ENCODE results near the gene G6PC3.
"Not testable (repeated sequence)": the region's sequence is repeated elsewhere in the genome, so short reads cannot be mapped to it uniquely, and the experiment has no call there.

G6PC3 gene

DNA sequence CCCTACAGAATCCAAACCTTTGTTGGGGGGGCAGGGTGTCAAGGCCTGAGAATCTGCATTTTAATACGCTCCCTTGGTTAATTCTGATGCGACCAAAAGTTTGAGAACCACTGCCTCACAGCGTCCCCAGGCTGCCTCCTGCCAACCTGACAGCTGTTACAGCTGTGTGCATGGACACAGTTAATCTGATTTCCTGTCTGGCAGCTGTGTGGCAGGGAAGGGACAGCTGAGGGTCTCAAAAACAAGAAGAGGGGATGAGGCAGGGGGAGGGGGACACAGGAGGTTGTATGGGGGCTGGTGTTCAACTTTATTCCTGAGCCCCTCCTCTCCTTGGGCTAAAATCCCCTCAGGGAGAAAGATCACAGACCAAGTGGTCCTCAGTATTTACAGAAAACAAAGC, 35.4 kb downstream of the G6PC3 start:
- no peak for DNase-seq (ENCODE audit: low read depth in 2 of 2, low spot score in 1 of 2)

DNA sequence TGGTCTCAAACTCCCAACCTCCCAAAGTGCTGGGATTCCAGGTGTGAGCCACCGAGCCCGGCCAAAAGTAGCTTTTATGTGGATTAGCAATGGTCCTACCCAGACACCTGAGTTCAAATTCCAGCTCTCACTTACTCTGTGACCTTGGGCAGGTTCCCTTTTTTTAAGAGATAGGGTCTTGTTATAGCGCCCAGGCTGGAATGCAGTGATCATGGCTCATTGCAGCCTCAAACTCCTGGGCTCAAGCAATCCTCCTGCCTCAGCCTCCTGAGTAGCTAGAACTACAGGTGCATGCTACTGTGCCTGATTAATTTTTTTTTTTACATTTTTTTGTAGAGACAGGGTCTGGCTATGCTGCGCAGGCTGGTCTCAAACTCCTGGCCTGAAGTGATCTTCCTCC, 36.3 kb downstream of the G6PC3 start:
- no peak for DNase-seq (ENCODE audit: low read depth in 2 of 2, low spot score in 1 of 2)

DNA sequence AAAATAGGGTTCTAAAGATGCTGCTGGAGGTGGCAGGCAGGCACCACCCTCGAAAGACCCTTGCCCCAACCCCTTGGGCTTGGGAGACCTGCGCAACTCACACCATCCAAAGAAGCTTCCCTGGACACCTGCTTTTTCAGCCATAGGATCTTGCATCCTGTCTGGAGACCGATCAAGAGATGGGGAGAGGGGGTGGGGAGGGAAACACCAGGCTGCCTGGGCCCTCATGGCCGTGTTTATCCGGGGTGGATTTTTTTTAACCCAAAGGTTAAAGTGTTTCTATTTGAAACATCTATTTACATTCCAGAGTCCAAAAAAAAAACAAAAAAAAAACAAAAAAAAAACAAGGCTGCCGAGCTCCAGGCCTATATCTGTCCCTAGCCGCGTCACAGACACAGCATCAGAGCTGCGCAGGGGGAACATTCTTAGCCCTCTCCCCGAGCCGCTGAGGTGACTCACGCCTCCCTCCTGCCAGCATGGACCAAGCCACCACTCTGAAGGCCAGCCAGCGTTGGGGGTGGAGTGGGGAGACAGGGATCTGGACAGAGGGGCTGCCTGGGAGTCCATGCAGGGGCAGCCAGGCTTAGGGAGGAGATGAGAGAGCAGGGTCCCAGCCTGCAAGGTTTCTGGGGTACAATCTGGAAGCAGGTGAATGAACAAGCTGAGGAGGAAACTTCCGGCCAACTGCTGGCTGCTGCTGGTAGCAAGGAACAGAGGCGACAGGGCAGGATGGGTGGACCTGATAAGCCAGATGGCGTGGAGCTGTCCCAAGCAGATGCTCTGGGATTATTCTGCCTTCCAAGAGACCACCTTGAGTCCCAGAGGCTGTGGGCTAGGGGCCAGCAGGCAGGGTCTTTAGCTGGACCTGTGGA, 38.1 kb downstream of the G6PC3 start:
- DNase-seq (ENCODE audit: low read depth in 2 of 2, low spot score in 1 of 2) = no peak

DNA sequence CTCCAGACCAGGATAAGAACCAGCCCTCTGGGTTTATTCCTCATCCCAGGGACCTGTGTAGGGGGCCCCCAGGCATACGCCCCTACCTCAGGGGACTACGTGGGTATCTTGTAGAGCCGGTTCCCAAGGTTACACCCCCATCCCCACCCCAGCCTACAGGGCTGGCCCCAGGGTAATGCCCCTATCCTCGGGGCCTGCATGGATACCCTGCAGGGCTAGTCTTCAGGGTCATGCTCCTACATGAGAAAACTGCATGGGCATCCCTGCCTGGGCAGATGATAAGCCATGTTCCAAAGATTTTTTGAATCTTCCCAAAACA, 38.7 kb downstream of the G6PC3 start:
- no peak for DNase-seq (ENCODE audit: low read depth in 2 of 2, low spot score in 1 of 2)

DNA sequence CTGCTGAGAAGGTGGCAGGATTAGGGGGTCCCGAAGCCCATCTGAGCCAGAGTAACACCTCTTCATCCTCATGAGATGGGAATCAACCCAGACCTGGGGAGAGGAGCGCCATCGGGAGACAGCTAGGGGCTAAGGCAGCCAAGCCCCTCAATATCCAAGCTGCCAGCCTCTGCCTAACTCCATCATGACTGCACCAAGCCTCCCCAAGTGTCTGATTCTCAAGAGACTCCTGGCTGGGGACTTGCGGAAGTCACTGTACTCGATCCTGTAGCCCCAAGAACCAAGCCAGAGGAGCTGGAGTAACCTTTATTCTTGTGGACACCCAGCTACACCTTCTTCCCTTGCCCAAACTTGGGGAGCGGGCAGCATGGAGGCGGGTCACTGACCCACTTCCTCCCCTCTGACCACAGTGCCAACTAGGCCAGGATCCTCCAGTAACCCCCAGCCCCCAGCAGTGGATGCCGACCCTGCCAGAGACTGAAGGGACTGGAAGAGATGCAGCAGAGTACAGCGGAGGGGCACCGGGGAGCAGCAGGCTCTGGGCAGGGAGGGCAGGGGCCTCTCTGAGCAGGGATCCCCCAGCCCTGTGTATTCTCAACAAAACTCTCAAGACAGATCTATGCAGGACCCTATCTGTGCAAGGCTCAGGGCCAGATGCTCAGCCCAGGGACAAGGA, 39.6 kb downstream of the G6PC3 start:
- DNase-seq (ENCODE audit: low read depth in 2 of 2, low spot score in 1 of 2) = no peak

DNA sequence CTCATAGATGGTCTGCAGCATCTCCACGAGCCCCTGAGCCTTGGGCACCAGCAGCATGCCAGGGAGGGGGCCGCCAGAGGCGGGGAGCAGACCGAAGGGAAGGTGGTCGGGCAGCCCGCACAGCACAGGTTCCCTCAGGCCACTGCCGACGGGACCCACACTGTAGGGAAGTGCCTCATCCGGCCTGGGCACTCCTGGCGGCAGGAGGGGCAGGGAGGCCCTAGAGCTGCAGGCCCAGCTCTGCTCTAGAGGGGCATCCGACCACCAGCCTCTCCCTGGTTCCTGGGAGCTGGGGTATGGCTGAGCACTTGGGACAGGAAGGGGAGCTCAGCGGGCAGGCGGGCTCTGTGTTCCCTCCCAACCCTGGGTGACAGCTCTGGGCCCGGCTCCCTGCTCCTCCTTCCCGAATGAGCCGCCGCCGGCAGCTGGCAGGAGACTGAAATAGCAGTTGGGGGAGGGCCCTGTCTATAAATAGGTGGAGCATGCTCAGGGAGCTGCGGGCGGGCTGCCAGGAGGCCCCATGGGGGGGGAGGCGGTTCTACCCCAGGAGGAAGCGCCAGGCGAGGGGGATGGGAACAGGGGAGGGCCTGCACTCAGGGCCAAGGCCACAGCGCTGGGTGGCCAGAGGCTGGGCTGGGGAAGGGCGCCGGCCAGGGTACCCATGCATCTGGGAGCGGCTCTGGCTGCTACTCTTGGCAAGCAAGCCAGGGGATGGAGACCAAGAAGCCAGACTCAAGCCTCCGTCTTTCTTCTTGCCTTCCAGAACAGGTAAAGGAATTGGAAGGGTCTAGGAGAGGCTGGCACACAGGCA, 40.5 kb downstream of the G6PC3 start:
- DNase-seq (ENCODE audit: low read depth in 2 of 2, low spot score in 1 of 2) = peak; percentile 5 to 27

DNA sequence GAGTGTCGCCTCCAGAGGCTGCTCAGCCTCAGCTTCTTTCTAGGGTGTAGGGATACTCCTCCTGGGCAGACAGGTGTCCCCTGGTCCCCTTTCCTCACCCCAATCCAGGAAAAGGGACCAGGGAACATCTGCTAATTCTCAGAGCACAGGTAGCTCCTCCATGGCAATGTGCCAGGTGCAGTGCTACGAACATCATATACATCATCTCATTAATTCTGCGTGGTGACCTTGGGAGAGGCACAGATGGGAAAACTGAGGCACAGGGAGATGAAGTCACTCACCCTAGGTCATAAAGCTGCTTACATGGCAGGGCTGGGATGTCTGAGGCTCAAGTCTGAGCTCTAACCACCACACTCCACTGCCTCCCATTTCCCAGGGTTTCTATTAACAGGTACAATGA, 41.2 kb downstream of the G6PC3 start:
- no peak for DNase-seq (ENCODE audit: low read depth in 2 of 2, low spot score in 1 of 2)

DNA sequence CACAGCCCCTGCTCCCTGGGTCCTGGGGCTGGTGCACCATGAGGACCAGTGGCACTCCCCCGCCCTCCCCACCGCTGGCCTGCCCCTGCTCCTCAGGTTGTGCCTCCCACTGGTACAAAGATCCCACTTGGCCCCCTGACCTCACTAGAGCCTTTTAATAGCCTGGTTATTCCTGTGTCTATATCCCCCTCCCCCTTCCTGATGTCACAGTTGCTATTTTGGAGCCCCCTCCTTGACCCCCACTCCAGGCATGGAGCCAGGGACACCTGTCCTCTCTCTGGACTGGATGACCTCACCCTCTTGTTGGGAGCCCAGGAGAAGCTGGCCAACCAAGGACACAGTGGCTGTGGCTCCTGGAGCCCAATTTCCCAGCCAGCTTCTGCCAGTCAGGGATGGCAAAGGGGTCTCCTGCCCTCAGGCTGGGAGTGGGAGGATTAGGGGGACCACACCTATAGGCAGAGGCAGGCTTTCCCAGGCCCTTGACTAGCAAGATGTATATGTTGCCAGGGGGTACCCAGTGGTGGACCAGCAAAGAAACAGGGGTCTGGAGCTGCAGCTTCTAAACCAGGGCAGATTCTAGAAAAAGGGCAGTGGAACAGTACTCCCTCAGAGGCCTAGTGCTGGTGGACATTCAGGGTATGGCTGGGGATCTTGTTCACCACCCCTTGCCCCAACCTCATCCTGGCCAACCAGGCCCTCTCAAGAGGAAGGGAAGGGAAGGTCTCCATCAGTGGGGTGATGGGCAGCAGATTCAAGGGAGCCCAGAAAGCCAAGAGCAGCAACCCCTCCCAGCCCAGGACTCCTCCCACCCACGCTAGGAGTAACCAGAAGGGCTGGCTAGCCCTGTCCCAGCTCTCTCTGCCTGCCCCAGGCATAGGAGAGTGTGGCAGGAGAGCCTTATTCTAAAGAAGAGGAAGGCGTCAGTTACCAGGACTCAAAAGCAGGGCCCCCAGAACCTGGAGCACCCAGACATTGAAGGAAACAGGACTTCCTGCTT, 42.0 kb downstream of the G6PC3 start:
- no peak for DNase-seq (ENCODE audit: low read depth in 2 of 2, low spot score in 1 of 2)

DNA sequence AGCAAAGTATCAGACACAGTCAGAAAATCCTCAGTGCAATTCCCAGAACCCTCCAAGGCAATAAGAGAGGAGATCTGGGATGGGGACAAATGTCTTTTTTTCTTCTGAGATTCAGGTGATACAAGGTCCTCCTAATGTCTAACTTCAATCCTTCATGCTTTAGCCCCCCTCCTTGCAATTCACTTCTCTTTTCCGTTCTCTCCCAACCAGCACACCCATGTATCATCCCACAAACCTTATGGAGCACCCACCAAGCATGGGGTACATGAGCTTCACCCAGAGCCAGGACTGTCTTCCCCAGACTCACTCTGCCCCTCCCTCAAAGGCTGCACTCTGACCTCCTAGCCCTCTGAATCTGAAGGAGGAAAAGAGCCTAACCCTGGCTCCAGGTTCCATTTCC, 42.8 kb downstream of the G6PC3 start:
- no peak for DNase-seq (ENCODE audit: low read depth in 2 of 2, low spot score in 1 of 2)

DNA sequence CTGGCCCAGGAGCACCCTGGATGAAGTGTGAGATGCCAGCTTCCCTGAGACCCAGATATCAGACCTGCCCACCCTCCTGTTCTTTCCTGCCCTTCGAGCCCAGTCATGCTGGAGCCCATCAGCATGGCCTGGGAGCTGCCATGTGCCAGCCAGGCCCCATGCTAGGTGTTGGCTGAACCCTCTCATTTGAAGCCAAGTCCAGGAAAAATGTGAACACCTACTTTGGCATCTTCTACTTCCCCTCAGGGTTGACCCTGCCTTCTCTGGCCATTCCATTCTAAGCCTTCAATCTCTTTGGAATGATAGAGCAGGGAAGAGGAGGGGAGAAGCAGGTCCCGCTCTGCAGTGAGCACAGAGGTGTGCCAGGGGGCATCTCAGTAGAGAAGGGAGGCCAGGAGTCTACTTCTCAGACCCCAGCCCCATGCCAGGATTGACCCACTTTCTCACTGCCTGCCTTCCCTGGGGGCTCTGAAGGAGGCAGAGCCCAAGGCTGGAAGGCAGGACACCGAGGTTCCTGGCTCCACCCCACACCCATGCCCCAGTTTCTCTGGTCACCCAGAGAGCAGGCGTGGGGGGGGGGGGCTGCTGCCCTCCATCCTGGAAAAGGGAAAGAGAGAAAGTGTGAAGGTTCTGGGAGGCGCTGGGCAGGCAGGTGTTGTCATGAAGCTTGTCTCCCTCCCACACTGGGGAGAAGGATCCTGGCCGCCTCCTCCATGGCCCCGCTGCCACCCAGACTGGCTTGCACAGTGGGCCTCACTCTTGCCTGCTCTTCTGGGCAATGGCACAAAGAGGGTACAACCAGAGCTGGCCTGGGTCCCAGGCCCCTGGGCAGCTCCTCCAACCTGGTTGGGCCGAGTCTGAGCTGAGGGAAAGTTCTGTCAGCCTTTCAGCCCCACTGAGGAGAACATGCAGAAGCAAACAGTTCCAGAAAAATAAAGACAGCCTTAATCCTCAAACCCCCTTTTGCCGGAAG, 43.6 kb downstream of the G6PC3 start:
- no peak for DNase-seq (ENCODE audit: low read depth in 2 of 2, low spot score in 1 of 2)

DNA sequence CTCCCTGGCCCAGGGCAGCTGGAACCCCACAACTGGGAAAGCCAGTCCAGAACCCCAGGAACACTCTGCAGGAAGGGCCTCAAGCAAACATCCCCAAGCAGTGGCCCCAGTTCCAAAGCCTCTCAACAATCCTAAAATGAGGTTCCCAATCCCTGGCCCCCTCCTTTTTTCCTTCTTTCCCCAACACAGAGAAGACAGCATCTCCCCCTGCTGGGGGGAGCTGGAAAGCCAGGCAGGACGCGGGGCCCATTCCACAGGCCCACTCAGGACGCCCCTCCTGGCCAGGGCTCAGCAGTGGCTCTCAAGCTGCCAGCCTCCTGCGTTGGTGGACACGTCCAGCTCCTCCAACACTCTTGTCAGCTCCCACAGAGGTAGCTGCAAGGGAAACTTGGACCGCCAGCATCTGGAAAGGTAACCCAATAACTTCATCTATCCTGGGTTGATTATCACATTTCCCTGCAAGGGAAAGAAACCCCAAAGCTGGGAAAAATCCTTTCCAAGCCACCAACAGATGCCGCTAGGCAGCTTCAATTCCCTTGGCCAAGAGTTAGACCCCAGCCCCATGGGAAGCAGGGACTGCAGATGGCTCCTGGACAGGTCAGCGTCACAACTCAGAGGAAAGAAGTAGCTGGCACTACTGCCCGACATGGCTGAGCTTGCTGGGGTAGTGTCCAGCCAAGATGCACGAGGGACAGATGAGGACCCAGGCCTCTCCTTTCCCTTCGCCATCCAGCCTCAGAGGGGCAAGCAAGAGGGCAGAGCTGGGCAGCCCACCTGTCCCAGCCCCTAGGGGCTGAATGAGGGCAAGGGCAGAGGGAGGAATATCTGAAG, 45.3 kb downstream of the G6PC3 start:
- no peak for DNase-seq (ENCODE audit: low read depth in 2 of 2, low spot score in 1 of 2)

DNA sequence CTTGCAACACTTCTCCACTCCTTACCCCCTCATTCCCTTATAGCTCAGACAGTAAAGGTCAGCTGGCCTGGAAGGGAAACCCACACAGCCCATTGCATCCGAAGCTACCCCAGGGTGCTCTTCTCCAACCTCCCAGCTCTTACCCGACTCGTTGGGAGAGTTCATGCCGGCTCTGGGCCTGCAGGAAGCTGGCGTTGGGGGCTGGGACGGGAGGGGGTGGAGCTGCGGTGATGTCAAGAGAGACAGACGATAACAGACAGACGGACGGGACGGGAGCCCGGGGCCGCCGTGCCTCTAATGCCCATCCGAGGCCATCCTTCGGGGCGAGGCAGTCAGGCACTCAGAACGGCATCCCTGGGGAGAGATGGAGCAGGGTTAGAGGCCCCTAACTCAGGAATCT, 46.8 kb downstream of the G6PC3 start:
- DNase-seq (ENCODE audit: low read depth in 2 of 2, low spot score in 1 of 2) = no peak

DNA sequence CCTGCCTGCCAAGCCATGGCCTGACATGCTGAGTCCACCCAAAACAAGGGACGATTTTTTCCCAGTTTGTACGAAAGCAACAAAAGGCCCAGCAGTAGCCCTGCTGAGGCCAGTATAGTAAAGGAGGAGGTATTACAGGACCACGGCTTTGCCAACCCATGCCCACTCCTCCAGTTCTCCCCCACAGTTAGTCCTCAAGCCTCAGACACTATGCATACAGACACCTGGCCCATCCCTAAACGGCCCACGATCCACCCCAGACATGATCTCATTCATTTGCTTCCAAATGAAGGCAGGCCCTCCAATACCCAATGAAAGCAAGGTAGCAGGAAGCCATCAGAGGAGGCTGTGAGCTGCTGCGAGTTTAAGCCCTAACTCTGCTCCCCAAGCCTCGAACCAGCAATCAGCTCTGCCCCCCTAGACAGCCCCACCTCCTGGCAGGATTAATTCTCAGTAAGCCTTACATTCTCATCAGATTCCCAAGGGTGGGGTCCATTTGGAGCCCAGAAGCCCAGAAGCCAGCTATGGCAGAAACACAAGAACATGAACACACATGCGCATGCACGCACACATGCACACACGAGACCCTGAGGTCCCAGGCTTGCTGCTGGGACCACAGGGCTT, 48.0 kb downstream of the G6PC3 start:
- DNase-seq (ENCODE audit: low read depth in 2 of 2, low spot score in 1 of 2) = no peak

DNA sequence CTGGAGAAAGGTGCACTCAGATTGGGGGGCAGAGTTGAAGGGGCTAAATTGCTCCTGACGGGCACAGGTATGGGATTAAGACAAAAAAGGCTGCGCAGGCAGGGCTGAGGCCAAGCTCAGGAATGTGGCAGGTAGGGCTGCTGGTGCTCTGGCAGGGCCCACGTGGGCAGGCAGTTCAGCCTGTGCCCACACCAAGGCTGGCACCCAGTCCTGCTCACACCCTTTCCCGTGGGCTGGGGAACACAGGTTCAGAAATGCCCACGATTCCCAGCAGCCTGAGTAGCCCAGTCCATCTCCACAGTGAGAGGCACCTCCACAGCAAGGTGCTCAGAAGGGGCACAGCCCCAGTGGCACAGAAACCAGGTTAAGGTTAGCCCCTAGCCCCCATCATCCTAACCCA, 48.5 kb downstream of the G6PC3 start:
- DNase-seq (ENCODE audit: low read depth in 2 of 2, low spot score in 1 of 2) = no peak

DNA sequence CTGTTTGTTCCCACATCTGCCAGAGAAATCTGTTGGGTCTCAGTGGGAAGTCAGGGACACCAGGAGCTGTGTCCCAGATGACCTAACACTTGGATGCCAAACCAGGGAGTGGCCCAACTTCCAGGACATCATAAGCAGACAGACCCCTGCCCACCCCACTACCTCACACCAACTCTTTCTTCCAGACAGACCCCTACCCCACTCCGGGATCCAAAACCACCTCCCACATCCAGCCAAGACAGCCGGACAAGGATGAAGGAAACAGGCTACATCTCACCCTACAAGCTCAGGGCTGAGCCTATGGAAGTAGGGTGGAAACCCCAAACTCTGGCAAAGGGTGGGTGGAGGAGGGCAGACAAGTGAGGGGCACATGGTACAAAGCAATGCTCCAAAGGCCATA, 49.3 kb downstream of the G6PC3 start:
- no peak for DNase-seq (ENCODE audit: low read depth in 2 of 2, low spot score in 1 of 2)

DNA sequence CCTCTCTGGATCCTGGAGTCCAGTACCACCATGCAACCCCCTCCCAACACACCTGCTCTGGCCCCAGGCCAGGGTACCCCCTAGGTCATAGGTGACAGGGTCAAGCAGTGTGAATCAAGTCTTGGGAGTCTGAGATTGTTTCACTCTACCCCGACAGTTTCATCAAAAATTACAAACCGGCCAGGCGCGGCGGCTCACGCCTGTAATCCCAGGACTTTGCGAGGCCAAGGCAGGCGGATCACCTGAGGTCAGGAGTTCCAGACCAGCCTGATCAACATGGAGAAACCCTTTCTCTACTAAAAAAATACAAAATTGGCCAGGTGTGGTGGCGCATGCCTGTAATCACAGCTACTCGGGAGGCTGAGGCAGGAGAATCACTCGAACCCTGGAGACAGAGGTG, 49.7 kb downstream of the G6PC3 start:
- DNase-seq (ENCODE audit: low read depth in 2 of 2, low spot score in 1 of 2) = not testable (repeated sequence)

DNA sequence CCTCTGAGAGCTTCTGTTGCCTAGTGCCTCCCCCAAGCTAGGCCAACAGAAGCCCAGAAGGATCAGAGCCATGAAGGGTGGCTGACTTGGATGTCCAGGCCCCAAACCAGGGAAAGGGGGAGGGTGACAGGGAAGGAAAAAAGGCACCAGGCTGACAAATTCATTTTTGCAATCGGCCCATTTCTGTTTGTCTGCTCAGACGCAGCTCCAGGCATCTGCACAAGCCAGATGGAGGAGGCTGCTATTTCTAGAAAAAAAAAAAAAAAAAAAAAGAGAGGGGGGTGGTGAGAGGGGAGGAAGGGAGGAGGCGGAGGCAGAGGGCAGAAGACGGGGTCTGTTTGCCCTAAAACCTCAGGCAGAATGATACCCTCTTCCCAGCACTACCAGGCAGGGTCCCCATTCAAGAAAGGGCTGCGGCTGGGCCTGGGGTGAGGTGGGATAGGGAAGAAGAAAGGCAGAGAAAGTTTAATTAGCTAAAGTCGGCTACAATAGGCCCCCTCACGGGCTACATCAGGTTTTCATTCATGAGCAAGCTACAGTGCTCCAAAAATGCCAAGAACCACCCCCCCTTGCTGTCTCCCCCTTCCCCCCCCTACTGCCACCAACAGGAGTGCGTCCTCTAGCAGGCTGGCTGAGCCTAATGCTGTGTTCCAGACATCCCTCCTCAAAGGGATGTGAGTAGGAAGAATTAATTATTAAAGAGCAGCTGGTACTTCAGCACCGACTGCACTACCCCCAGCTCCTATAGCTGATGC, 50.5 kb downstream of the G6PC3 start:
- DNase-seq (ENCODE audit: low read depth in 2 of 2, low spot score in 1 of 2) = no peak
